Measurements from ENCODE around the gene BCKDHB.

GRCh38 chr6:80268865-80269730 is 162.6 kb downstream of the BCKDHB start:
- TF ChIP-seq POLR2A (IDR thresholded peaks at IDR 0.05) = no peak
- no peak for TF ChIP-seq POLR2AphosphoS5 (IDR thresholded peaks at IDR 0.05)
